ENCODE measurements around the gene DBNL.
A peak's percentile ranks its signal among the peaks of the same experiment; 100 is the strongest.

DBNL gene

GRCh38 chr7:44104860-44105771 is 60.6 kb downstream of the DBNL start:
- Mint-ChIP-seq H3K27ac (peak overlapping the region; percentile 87), H3K27me3 (ENCODE audit: low read depth, poor library complexity) (peaks cover 13% of the 10 kb centered on the region), H3K4me1 (peaks cover 33% of the 10 kb centered on the region), H3K36me3 (ENCODE audit: low read depth) (peaks cover 4% of the 10 kb centered on the region), H3K4me3 (peak overlapping the region; percentile 84), H3K9me3 (no peaks in the 10 kb centered on the region)
- DNase-seq, result peak; percentile 45
- TF ChIP-seq, protein P1, sequence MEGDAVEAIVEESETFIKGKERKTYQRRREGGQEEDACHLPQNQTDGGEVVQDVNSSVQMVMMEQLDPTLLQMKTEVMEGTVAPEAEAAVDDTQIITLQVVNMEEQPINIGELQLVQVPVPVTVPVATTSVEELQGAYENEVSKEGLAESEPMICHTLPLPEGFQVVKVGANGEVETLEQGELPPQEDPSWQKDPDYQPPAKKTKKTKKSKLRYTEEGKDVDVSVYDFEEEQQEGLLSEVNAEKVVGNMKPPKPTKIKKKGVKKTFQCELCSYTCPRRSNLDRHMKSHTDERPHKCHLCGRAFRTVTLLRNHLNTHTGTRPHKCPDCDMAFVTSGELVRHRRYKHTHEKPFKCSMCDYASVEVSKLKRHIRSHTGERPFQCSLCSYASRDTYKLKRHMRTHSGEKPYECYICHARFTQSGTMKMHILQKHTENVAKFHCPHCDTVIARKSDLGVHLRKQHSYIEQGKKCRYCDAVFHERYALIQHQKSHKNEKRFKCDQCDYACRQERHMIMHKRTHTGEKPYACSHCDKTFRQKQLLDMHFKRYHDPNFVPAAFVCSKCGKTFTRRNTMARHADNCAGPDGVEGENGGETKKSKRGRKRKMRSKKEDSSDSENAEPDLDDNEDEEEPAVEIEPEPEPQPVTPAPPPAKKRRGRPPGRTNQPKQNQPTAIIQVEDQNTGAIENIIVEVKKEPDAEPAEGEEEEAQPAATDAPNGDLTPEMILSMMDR (IDR thresholded peaks at IDR 0.05), result no peak

DNA sequence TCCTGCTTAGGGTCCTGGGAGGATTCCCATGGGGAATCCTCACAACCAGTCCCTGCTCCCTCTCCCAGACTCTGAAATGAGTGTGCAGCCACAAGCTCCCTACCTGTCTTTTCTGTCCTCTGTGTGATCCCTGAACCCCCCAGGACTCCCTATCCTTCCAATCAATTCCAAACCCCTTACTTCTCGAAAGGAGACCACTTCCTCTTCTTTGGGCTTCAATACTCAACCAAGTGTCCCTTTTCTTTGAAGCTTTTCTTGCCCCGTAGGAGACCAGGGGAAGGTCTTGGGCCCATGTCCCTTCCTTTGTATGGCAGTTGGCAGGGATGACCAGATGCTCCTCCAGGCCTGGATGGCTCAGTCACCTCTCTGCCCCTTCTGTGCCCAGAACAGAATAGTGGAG is 61.3 kb downstream of the DBNL start:
- Mint-ChIP-seq H3K27ac (no peak overlapping the region), H3K4me3 (peak overlapping the region; percentile 84), H3K4me1 (peaks cover 26% of the 10 kb centered on the region)

DNA sequence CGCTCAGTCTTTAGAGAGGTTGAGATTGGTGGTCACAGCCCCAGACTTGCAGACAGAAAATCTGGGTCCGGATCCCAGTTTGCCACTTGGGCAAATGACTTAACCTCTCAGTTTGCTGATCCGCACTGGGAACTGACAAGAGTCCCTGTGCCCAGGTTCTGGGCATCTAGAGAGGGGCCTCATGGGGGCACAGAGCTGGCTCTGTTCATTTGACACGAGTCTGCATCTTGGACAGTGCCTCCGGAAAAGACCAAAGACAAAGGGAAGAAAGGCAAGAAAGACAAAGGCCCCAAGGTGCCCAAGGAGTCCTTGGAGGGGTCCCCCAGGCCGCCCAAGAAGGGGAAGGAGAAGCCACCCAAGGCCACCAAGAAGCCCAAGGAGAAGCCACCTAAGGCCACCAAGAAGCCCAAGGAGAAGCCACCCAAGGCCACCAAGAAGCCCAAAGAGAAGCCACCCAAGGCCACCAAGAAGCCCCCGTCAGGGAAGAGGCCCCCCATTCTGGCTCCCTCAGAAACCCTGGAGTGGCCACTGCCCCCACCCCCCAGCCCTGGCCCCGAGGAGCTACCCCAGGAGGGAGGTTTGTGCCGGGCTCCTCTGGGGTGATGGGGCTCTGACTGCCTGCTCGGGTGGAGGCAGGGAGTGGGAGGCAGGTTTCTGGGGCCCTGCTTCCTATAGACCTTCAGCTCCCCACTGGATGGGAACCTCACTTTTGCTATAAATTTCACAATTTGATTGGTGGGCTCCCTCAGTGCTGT is 62.0 kb downstream of the DBNL start:
- Mint-ChIP-seq H3K27me3 (ENCODE audit: low read depth, poor library complexity) (peaks cover 13% of the 10 kb centered on the region), H3K4me3 (no peak overlapping the region), H3K4me1 (peaks cover 25% of the 10 kb centered on the region), H3K9me3 (no peaks in the 10 kb centered on the region), H3K36me3 (ENCODE audit: low read depth) (peaks cover 4% of the 10 kb centered on the region), H3K27ac (no peak overlapping the region)
- DNase-seq, result no peak
- TF ChIP-seq, protein P1 (IDR thresholded peaks at IDR 0.05), result no peak

More for the DNA sequence above, 61.3 kb downstream of the DBNL start:
- TF ChIP-seq, protein P1 (IDR thresholded peaks at IDR 0.05), result no peak
- Mint-ChIP-seq H3K36me3 (ENCODE audit: low read depth) (peaks cover 4% of the 10 kb centered on the region), H3K9me3 (no peaks in the 10 kb centered on the region), H3K27me3 (ENCODE audit: low read depth, poor library complexity) (peaks cover 13% of the 10 kb centered on the region)
- DNase-seq, result no peak

DNA sequence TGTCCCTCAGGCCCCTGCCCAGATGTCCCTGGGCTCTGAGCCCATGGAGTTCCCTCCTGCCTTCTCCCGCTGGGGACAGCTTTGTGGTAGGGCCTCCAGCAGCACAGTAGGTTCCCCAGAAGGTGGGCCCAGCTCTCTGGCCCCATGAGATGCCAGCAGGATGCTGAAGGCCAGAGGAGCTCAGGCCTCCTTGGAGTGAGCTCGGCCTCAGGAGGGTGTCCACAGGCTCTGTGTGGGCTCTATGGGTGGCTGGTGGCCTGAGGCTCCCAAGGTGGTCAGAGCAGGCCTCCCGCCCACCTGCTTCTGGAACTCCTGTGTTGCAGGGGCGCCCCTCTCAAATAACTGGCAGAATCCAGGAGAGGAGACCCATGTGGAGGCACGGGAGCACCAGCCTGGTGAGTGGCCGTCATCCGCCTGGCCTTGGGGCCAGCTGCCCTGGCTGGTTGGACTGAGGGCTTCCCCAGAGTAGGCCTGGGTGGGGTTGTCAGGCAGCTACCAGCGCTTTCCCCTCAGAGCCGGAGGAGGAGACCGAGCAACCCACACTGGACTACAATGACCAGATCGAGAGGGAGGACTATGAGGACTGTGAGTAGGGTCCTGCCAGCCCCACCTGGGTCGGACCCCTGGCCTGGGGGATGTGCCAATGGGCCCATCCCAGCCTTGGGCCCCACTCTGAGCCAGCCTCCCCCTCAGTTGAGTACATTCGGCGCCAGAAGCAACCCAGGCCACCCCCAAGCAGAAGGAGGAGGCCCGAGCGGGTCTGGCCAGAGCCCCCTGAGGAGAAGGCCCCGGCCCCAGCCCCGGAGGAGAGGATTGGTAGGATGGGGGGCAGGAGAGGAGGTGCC is 62.8 kb downstream of the DBNL start:
- Mint-ChIP-seq H3K27ac (no peak overlapping the region), H3K4me3 (no peak overlapping the region), H3K27me3 (ENCODE audit: low read depth, poor library complexity) (peaks cover 10% of the 10 kb centered on the region), H3K9me3 (no peaks in the 10 kb centered on the region), H3K4me1 (peaks cover 22% of the 10 kb centered on the region), H3K36me3 (ENCODE audit: low read depth) (peaks cover 4% of the 10 kb centered on the region)
- TF ChIP-seq, protein P1 (IDR thresholded peaks at IDR 0.05), result no peak
- DNase-seq, result no peak

DNA sequence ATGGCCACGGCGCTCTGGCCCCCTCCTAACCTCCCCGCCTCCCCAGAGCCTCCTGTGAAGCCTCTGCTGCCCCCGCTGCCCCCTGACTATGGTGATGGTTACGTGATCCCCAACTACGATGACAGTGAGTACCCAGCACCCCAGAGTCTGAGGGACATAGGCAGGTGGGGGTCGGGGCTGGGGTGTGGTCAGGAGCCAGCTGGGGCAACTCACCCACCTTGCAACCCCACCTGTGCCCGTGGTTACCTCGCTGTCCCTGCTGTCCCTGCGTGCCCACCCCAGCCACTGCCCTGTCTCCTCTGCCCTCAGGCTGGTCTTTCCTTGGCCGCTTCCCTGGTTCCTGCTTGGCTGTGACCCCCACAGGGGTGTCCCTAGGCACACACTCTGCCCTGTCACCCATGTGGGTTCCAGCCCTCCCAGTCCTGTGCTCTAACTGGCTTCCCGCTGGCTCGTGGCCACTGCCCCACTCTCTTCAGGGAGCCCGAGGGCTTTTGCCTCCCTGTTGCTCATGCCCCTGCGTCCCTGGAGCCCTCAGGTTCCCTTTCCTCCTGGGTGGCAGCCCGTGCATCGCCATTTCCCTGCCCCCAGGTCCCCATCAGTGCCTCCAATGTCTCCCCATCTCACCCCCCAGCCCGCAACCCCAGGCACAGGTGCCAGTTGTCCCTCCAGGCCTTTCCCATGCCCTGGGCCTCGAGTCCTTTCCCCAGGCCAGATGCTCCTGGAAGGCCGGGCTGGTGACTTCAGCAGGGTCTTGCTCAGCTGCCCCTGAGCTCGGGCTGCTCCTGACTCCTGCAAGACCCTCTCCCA is 63.7 kb downstream of the DBNL start:
- no peak for DNase-seq
- peaks cover 4% of the 10 kb centered on the region for H3K36me3 Mint-ChIP-seq (ENCODE audit: low read depth)
- no peak overlapping the region for H3K4me3 Mint-ChIP-seq
- peaks cover 16% of the 10 kb centered on the region for H3K4me1 Mint-ChIP-seq
- no peak overlapping the region for H3K27ac Mint-ChIP-seq
- peaks cover 3% of the 10 kb centered on the region for H3K27me3 Mint-ChIP-seq (ENCODE audit: low read depth, poor library complexity)
- TF ChIP-seq, protein P1 (IDR thresholded peaks at IDR 0.05), result no peak
- H3K9me3 Mint-ChIP-seq, result no peaks in the 10 kb centered on the region

Data from nephron progenitor cell (in vitro differentiated cells).